Measurements from ENCODE around the gene PANK4.

DNA sequence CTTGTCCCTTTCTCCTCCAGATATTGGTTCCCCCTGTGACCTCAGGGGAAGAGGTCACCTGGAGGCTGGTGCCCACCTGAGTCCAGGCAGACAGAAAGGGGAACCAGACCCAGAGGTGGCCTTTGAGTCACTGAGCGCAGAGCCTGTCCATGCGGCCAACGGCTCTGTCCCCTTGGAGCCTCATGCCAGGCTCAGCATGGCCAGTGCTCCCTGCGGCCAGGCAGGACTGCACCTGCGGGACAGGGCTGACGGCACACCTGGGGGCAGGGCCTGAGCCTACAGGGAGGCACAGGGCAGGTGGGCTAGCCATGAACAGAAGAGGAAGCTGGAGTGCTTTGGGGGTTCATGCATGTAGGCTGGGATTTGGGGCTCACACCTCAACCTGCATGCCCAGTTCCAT is 32.5 kb upstream of the PANK4 start:
- TF ChIP-seq JUND (IDR thresholded peaks at IDR 0.05): no peak
- no peak for TF ChIP-seq CTCF (IDR thresholded peaks at IDR 0.05; ENCODE audit: low read depth, low read length, missing input control)
- TF ChIP-seq, protein P1, sequence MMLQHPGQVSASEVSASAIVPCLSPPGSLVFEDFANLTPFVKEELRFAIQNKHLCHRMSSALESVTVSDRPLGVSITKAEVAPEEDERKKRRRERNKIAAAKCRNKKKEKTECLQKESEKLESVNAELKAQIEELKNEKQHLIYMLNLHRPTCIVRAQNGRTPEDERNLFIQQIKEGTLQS (IDR thresholded peaks at IDR 0.05): no peak
- no peak for TF ChIP-seq EGR1 (IDR thresholded peaks at IDR 0.05; ENCODE audit: low read depth in 2 of 2)
- TF ChIP-seq GABPA (IDR thresholded peaks at IDR 0.05 in 1 of 2, conservative IDR thresholded peaks at IDR 0.05 in 1 of 2): no peak
- TF ChIP-seq, protein P2, sequence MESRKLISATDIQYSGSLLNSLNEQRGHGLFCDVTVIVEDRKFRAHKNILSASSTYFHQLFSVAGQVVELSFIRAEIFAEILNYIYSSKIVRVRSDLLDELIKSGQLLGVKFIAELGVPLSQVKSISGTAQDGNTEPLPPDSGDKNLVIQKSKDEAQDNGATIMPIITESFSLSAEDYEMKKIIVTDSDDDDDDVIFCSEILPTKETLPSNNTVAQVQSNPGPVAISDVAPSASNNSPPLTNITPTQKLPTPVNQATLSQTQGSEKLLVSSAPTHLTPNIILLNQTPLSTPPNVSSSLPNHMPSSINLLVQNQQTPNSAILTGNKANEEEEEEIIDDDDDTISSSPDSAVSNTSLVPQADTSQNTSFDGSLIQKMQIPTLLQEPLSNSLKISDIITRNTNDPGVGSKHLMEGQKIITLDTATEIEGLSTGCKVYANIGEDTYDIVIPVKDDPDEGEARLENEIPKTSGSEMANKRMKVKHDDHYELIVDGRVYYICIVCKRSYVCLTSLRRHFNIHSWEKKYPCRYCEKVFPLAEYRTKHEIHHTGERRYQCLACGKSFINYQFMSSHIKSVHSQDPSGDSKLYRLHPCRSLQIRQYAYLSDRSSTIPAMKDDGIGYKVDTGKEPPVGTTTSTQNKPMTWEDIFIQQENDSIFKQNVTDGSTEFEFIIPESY (IDR thresholded peaks at IDR 0.05): no peak
- TF ChIP-seq MAX (IDR thresholded peaks at IDR 0.05): no peak
- no peak for TF ChIP-seq TAF1 (conservative IDR thresholded peaks at IDR 0.05)
- no peak for TF ChIP-seq YY1 (IDR thresholded peaks at IDR 0.05)
- no peak for TF ChIP-seq SP1 (IDR thresholded peaks at IDR 0.05)
- TF ChIP-seq, protein P3, sequence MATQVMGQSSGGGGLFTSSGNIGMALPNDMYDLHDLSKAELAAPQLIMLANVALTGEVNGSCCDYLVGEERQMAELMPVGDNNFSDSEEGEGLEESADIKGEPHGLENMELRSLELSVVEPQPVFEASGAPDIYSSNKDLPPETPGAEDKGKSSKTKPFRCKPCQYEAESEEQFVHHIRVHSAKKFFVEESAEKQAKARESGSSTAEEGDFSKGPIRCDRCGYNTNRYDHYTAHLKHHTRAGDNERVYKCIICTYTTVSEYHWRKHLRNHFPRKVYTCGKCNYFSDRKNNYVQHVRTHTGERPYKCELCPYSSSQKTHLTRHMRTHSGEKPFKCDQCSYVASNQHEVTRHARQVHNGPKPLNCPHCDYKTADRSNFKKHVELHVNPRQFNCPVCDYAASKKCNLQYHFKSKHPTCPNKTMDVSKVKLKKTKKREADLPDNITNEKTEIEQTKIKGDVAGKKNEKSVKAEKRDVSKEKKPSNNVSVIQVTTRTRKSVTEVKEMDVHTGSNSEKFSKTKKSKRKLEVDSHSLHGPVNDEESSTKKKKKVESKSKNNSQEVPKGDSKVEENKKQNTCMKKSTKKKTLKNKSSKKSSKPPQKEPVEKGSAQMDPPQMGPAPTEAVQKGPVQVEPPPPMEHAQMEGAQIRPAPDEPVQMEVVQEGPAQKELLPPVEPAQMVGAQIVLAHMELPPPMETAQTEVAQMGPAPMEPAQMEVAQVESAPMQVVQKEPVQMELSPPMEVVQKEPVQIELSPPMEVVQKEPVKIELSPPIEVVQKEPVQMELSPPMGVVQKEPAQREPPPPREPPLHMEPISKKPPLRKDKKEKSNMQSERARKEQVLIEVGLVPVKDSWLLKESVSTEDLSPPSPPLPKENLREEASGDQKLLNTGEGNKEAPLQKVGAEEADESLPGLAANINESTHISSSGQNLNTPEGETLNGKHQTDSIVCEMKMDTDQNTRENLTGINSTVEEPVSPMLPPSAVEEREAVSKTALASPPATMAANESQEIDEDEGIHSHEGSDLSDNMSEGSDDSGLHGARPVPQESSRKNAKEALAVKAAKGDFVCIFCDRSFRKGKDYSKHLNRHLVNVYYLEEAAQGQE (IDR thresholded peaks at IDR 0.05): no peak
- no peak for TF ChIP-seq RXRA (IDR thresholded peaks at IDR 0.05)
- no peak for TF ChIP-seq FOXA1 (IDR thresholded peaks at IDR 0.05)

All from liver (tissue), 3 donors.